Smooth muscle cell (in vitro differentiated cells): ENCODE measurements around the gene GCG. TPM values are rescaled to one million over a fixed set of nuclear protein-coding genes. Genes with fewer than 3 reads are reported as not detected.

Experiments used
- DNase-seq: peaks from one replicate; lab custom pipeline; 2025; ENCODE audit not compliant: unreplicated experiment; lab: John Stamatoyannopoulos, UW
- H2AFZ ChIP-seq: fragments of 200-600 bp; sonication (generic); 2 replicates; pipeline ENCODE4 v1.6.0; 2016; ENCODE audit warnings: antibody characterized with exemption, low read depth, mild to moderate bottlenecking
- H3F3A ChIP-seq: fragments of 200-600 bp; sonication (generic); 2 replicates; pipeline ENCODE4 v1.6.0; 2017; ENCODE audit warnings: antibody characterized with exemption, low read depth
- H3K27ac ChIP-seq: fragments of 200-600 bp; sonication (generic); 2 replicates; pipeline ENCODE4 v1.5.1; 2016; ENCODE audit warnings: low read depth, mild to moderate bottlenecking
- H3K27me3 ChIP-seq: fragments of 200-600 bp; sonication (generic); 2 replicates; pipeline ENCODE4 v1.6.1; 2016; ENCODE audit warnings: low read depth, mild to moderate bottlenecking
- H3K36me3 ChIP-seq: fragments of 200-600 bp; sonication (generic); 2 replicates; pipeline ENCODE4 v1.5.1; 2016; ENCODE audit warnings: low read depth
- H3K4me1 ChIP-seq: fragments of 200-600 bp; sonication (generic); 2 replicates; pipeline ENCODE4 v1.5.1; 2016; ENCODE audit warnings: low read depth
- H3K4me2 ChIP-seq: fragments of 200-600 bp; sonication (generic); 2 replicates; pipeline ENCODE4 v1.6.0; 2016; ENCODE audit warnings: mild to moderate bottlenecking
- H3K4me3 ChIP-seq: fragments of 200-600 bp; sonication (generic); 2 replicates; pipeline ENCODE4 v1.5.1; 2016; ENCODE audit warnings: mild to moderate bottlenecking
- H3K79me2 ChIP-seq: fragments of 200-600 bp; sonication (generic); 2 replicates; pipeline ENCODE4 v1.6.0; 2016; ENCODE audit warnings: low read depth, mild to moderate bottlenecking
- H3K9ac ChIP-seq: fragments of 200-600 bp; sonication (generic); 2 replicates; pipeline ENCODE4 v1.6.0; 2016; ENCODE audit warnings: low read depth
- H3K9me3 ChIP-seq: fragments of 200-600 bp; sonication (generic); replicated peaks from 2 replicates; pipeline ENCODE4 v1.5.1; 2016; ENCODE audit warnings: low read depth
- H4K20me1 ChIP-seq: fragments of 200-600 bp; sonication (generic); 2 replicates; pipeline ENCODE4 v1.6.0; 2016; ENCODE audit warnings: low read depth
- CTCF ChIP-seq: fragments of 200-600 bp; sonication (generic); IDR thresholded peaks from 2 replicates; pipeline ENCODE4 v1.5.1; 2017; ENCODE audit warnings: borderline replicate concordance, mild to moderate bottlenecking, antibody characterized with exemption; ENCODE audit not compliant: insufficient read depth, poor library complexity, severe bottlenecking
- WGBS: methylation state at CpG from one replicate; pipeline ENCODE4 v1.1.7; 2016; ENCODE audit warnings: low lambda C conversion rate; 5-methylcytosine and 5-hydroxymethylcytosine counted together
- polyA plus RNA-seq: library from polyadenylated mRNA; unstranded; fragments of >200 nt; fragmentation: Nextera tagmentation; extraction: Ambion mirVana; gene quantifications from 2 replicates; pipeline ENCODE4 v1.2.1, GENCODE V29; 2016
- total RNA-seq: library from RNA; depleted of rRNA; stranded (reverse); fragments of >200 nt; gene quantifications from 2 replicates; pipeline ENCODE4 v1.2.3, GENCODE V29; 2014

Gene GCG
- total and polyA plus RNA-seq, 2 experiments from 2014 or later: not detected

GRCh38 chr2:162172802-162173370 is 20.8 kb upstream of the GCG start:
- 37% methylated on average over 1 of the region's 1 CpG for WGBS
- H3K4me1 ChIP-seq: no peaks in the 10 kb centered on the region
- TF ChIP-seq CTCF: no peak
- H3K79me2 ChIP-seq: no peaks in the 10 kb centered on the region
- no peaks in the 10 kb centered on the region for H3K36me3 ChIP-seq
- no peaks in the 10 kb centered on the region for H4K20me1 ChIP-seq
- no peaks in the 10 kb centered on the region for H3K9me3 ChIP-seq
- H3K4me2 ChIP-seq: no peak overlapping the region
- peak overlapping the region; percentile 55 for H3K27ac ChIP-seq
- no peak overlapping the region for H2AFZ ChIP-seq
- no peak overlapping the region for H3K9ac ChIP-seq
- H3K4me3 ChIP-seq: no peak overlapping the region
- DNase-seq: no peak
- no peaks in the 10 kb centered on the region for H3K27me3 ChIP-seq
- H3F3A ChIP-seq: no peaks in the 10 kb centered on the region

GRCh38 chr2:162166745-162167144 is 14.7 kb upstream of the GCG start:
- Histone ChIP-seq H3K36me3 (no peaks in the 10 kb centered on the region), H2AFZ (no peak overlapping the region), H3K4me2 (no peak overlapping the region), H3K9me3 (no peaks in the 10 kb centered on the region), H3F3A (no peaks in the 10 kb centered on the region), H3K4me3 (no peak overlapping the region), H3K9ac (no peak overlapping the region), H4K20me1 (no peaks in the 10 kb centered on the region), H3K27me3 (peaks cover 3% of the 10 kb centered on the region), H3K27ac (no peak overlapping the region), H3K4me1 (no peaks in the 10 kb centered on the region), H3K79me2 (no peaks in the 10 kb centered on the region)
- 88% methylated on average over 4 of the region's 4 CpGs for WGBS
- TF ChIP-seq CTCF: no peak
- no peak for DNase-seq

GRCh38 chr2:162166174-162166573 is 14.1 kb upstream of the GCG start:
- Histone ChIP-seq H3K9me3 (no peaks in the 10 kb centered on the region), H3K36me3 (no peaks in the 10 kb centered on the region), H3K27ac (no peak overlapping the region), H2AFZ (no peak overlapping the region), H3K79me2 (no peaks in the 10 kb centered on the region), H3K4me1 (no peaks in the 10 kb centered on the region), H3K27me3 (peaks cover 3% of the 10 kb centered on the region), H3K4me2 (no peak overlapping the region), H3K4me3 (no peak overlapping the region), H3K9ac (no peak overlapping the region), H4K20me1 (no peaks in the 10 kb centered on the region), H3F3A (no peaks in the 10 kb centered on the region)
- TF ChIP-seq CTCF: no peak
- no peak for DNase-seq

GRCh38 chr2:162164802-162165201 is 12.8 kb upstream of the GCG start:
- 90% methylated on average over 2 of the region's 2 CpGs for WGBS
- no peak for DNase-seq
- H3K9ac ChIP-seq: no peak overlapping the region
- H3K27me3 ChIP-seq: peaks cover 3% of the 10 kb centered on the region
- H3K4me2 ChIP-seq: no peak overlapping the region
- H3F3A ChIP-seq: no peaks in the 10 kb centered on the region
- no peak for TF ChIP-seq CTCF
- H4K20me1 ChIP-seq: no peaks in the 10 kb centered on the region
- no peak overlapping the region for H3K27ac ChIP-seq
- H3K79me2 ChIP-seq: no peaks in the 10 kb centered on the region
- no peaks in the 10 kb centered on the region for H3K9me3 ChIP-seq
- H3K36me3 ChIP-seq: no peaks in the 10 kb centered on the region
- H3K4me3 ChIP-seq: no peak overlapping the region
- H3K4me1 ChIP-seq: no peaks in the 10 kb centered on the region
- H2AFZ ChIP-seq: no peak overlapping the region
